ENCODE measurements around the gene USP3. TPM values are rescaled to one million over a fixed set of nuclear protein-coding genes. Genes with fewer than 3 reads are reported as not detected.
A peak's percentile ranks its signal among the peaks of the same experiment; 100 is the strongest.

Gene USP3
- total RNA-seq, 1 donor from 2014 or later = 62.5 TPM

DNA sequence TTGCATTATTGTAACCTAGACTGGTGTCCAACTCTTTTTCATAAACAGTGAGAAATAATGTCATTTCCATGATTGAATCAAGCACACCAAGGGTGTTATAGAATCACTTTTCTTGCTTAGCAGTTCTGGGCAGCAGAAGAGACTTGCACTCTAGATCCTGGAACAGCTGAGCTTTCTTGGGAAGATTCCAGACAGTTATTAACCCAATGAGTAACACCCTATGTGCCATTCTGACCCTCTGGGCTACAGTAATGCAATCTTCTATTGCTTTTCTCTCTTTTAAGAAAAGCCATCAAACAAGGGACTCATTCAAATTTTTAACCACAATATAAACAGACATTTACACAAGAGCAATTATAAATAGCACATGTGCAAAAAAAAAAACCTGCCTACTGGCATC lies 39.3 kb upstream of the USP3 start:
- no peaks in the 10 kb centered on the region for H3K36me3 ChIP-seq
- no peak overlapping the region for H3K27ac ChIP-seq
- ATAC-seq = peak; percentile 40
- TF ChIP-seq, protein P1, sequence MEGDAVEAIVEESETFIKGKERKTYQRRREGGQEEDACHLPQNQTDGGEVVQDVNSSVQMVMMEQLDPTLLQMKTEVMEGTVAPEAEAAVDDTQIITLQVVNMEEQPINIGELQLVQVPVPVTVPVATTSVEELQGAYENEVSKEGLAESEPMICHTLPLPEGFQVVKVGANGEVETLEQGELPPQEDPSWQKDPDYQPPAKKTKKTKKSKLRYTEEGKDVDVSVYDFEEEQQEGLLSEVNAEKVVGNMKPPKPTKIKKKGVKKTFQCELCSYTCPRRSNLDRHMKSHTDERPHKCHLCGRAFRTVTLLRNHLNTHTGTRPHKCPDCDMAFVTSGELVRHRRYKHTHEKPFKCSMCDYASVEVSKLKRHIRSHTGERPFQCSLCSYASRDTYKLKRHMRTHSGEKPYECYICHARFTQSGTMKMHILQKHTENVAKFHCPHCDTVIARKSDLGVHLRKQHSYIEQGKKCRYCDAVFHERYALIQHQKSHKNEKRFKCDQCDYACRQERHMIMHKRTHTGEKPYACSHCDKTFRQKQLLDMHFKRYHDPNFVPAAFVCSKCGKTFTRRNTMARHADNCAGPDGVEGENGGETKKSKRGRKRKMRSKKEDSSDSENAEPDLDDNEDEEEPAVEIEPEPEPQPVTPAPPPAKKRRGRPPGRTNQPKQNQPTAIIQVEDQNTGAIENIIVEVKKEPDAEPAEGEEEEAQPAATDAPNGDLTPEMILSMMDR (IDR thresholded peaks at IDR 0.05) = no peak
- H3K4me3 ChIP-seq = no peak overlapping the region
- no peak for DNase-seq
- H3K9me3 ChIP-seq = no peaks in the 10 kb centered on the region
- H3K27me3 ChIP-seq = no peaks in the 10 kb centered on the region
- intact Hi-C loops (cut with DNase I) = no loop called here
- peaks cover 20% of the 10 kb centered on the region for H3K4me1 ChIP-seq

DNA sequence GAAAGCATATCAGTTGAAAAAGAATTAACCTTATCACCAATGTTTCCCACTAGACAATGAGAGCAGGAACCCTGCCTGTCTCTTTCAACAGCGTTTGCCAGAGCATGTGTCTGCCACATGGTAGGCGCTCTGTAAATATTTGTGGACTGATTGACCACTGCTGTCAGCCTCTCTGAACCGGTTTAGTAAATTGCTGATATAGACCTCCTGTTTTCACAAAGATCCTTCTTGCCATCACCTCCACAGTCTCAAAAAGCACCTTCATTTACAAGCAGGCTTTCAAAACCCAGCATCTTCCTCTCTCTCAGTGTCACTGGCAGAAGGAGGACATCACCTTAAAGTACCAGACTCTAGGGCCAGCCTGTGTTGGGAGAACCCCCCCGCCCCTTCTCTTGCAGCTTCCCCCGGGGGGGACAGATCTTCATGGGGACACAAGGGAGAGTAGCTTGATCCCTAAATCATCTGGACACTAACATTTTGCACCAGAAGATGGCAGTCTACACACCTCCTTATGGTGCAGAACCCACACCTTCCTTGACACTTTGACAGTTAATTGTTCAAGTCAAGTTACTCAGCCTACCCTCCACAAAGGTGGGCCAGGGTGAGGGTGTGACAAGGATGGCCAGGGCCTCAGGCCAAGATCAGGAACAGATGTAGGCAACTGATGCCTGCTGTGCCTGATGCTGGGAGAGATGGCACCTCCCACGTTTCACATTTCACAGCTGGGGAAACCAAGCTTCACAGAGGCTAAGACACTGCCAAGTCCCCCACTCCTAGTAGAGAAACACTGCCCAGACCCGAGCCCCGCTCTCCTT lies 37.8 kb upstream of the USP3 start:
- no peaks in the 10 kb centered on the region for H3K27me3 ChIP-seq
- H3K27ac ChIP-seq = no peak overlapping the region
- no peaks in the 10 kb centered on the region for H3K9me3 ChIP-seq
- intact Hi-C loops (cut with DNase I) = no loop called here
- no peak overlapping the region for H3K4me3 ChIP-seq
- no peaks in the 10 kb centered on the region for H3K36me3 ChIP-seq
- ATAC-seq (peak; percentile 92), DNase-seq (no peak)
- peaks cover 20% of the 10 kb centered on the region for H3K4me1 ChIP-seq
- TF ChIP-seq, protein P1 (IDR thresholded peaks at IDR 0.05) = peak; percentile 68

DNA sequence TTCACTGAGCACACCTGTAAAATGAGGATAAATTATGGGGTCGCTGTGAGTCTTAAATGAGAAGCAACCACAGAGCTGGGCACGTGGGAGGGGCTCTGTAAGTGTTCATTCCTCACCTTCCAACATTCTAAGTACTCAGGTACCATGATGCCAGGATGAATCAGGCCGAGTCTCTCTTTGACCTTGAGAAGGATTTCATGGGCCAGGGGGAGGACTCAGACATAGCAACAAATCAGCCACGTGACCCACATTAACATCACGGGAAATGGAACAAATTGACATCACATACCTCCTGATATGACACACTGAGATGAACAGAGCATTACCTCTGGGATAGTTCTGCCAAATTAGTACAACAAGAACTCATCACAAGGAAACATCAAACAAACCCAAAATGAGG lies 35.2 kb upstream of the USP3 start:
- peaks cover 30% of the 10 kb centered on the region for H3K4me1 ChIP-seq
- H3K27me3 ChIP-seq = no peaks in the 10 kb centered on the region
- H3K36me3 ChIP-seq = no peaks in the 10 kb centered on the region
- TF ChIP-seq, protein P1 (IDR thresholded peaks at IDR 0.05) = no peak
- intact Hi-C loops (cut with DNase I) = no loop called here
- H3K4me3 ChIP-seq = no peak overlapping the region
- H3K9me3 ChIP-seq = no peaks in the 10 kb centered on the region
- no peak for DNase-seq
- ATAC-seq = no peak
- no peak overlapping the region for H3K27ac ChIP-seq

DNA sequence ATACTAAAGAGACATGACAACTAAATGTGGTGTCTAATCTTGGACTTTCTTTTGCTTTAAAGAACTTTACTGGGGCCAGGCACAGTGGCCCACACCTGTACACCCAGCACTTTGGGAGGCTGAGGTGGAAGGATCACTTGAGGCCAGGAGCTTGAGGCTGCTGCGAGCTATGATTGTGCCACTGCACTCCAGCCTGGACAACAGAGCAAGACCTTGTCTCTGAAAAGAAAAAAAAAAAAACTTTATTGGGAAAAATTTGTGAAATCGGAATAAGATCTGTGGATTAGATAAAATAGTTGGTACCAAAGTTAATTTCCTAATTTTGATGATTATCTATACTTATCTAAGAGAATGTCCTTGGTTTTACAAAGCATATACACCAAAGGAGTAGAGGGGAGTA lies 34.4 kb upstream of the USP3 start:
- peaks cover 35% of the 10 kb centered on the region for H3K4me1 ChIP-seq
- no peaks in the 10 kb centered on the region for H3K27me3 ChIP-seq
- intact Hi-C loops (cut with DNase I) = no loop called here
- no peaks in the 10 kb centered on the region for H3K36me3 ChIP-seq
- ATAC-seq (no peak), DNase-seq (no peak)
- no peak overlapping the region for H3K4me3 ChIP-seq
- TF ChIP-seq, protein P1 (IDR thresholded peaks at IDR 0.05) = no peak
- no peak overlapping the region for H3K27ac ChIP-seq
- no peaks in the 10 kb centered on the region for H3K9me3 ChIP-seq

DNA sequence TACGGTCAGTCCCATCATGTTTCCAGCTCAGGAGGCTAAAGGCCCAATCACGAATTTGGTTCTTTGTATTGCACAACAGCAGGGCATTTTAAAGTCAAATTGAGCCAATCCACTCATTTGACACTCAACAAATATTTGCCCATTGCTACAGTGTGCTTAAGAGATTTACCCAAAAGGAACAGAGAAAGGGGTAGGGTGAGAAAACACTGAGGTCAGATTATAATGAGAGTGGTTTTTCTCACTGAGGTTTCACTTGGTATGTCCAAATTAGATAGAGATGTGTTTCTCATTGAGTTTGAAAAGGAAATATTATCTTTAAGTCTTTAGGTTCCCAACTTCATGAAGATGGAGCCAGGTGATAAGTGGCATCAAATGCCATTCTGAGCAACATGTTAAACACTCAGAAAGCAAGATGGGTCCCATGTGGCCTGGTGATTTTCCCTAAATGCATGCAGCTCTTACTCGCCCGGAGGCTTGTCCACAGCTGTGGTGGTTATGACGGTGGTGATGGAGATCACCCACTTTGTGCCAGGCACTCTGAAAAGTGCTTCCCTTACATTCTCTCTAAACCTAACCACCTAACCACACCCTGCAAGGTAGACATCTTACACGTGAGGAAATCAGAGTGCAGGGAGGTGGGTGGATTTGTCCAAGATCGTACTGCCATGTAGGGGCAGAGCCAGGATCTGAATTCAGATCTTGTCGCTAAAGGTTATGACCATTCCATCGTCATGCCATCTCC lies 31.2 kb upstream of the USP3 start:
- no peaks in the 10 kb centered on the region for H3K9me3 ChIP-seq
- ATAC-seq (peak; percentile 64), DNase-seq (no peak)
- no peak overlapping the region for H3K4me3 ChIP-seq
- TF ChIP-seq, protein P1 (IDR thresholded peaks at IDR 0.05) = no peak
- H3K36me3 ChIP-seq = no peaks in the 10 kb centered on the region
- peaks cover 20% of the 10 kb centered on the region for H3K4me1 ChIP-seq
- H3K27ac ChIP-seq = peak overlapping the region; percentile 58
- intact Hi-C loops (cut with DNase I) = no loop called here
- H3K27me3 ChIP-seq = no peaks in the 10 kb centered on the region

All from upper lobe of right lung (tissue), 1 donor.